B cell (primary cell): ENCODE data around the gene FHIT. TPM values are rescaled to one million over a fixed set of nuclear protein-coding genes. Genes with fewer than 3 reads are reported as not detected.

Experiments
- ATAC-seq: fragments of 200-7000 bp; cut with Tn5 transposase; one replicate; pipeline ENCODE4 v1.10.0; 2021; ENCODE audit warnings: low read depth, mild to moderate bottlenecking, moderate number of reproducible peaks, moderate library complexity
- CTCF ChIA-PET: fragments of 350-600 bp; sonication (Branson Sonifier 250); formaldehyde crosslinking; loops from one replicate; lab custom pipeline; 2021; ENCODE audit warnings: antibody characterized with exemption, inconsistent platforms; lab: Charles Lee
- POLR2A ChIA-PET: fragments of 350-600 bp; sonication (Branson Sonifier 250); formaldehyde crosslinking; loops from one replicate; lab custom pipeline; 2021; ENCODE audit warnings: antibody characterized with exemption; lab: Charles Lee
- DNase-seq: peaks from one replicate; pipeline ENCODE4 v3.0.0; 2013
- H2AFZ ChIP-seq: 2 replicates; pipeline ENCODE4 v1.6.1; 2012; ENCODE audit warnings: mild to moderate bottlenecking, low read depth, low read length; ENCODE audit not compliant: insufficient read depth, poor library complexity, severe bottlenecking
- H3K27ac ChIP-seq, 2 donors: 1 replicate in 1 of 2; 2 replicates in 1 of 2; pipeline ENCODE4 v1.5.1; 2012 to 2013; ENCODE audit warnings: low read length in 2 of 2, mild to moderate bottlenecking in 2 of 2, moderate library complexity in 1 of 2
- H3K27me3 ChIP-seq, 4 experiments: fragments of 200-600 bp in 1 of 4; sonication (generic) in 1 of 4; replicated peaks in 1 of 4; 1 replicate in 2 of 4; 2 replicates in 2 of 4; pipeline versions ENCODE4 v1.6.1 to v1.7.0; 2013 to 2016; ENCODE audit warnings: low read length in 3 of 4, mild to moderate bottlenecking in 2 of 4, mixed read lengths in 1 of 4, moderate library complexity in 1 of 4; ENCODE audit not compliant: insufficient read depth in 4 of 4, control insufficient read depth in 3 of 4; ENCODE audit errors: control extremely low read depth in 1 of 4
- H3K36me3 ChIP-seq, 2 experiments: replicated peaks in 1 of 2; 1 replicate in 1 of 2; 2 replicates in 1 of 2; pipeline versions ENCODE4 v1.6.1 to v1.7.1; 2013; ENCODE audit warnings: low read length in 1 of 2; ENCODE audit not compliant: insufficient read depth in 2 of 2, control insufficient read depth in 1 of 2; ENCODE audit errors: control extremely low read depth in 1 of 2, extremely low read depth in 1 of 2
- H3K4me1 ChIP-seq, 2 donors: fragments of 200-600 bp in 1 of 2; sonication (generic) in 1 of 2; 1 replicate in 1 of 2; 2 replicates in 1 of 2; pipeline versions ENCODE4 v1.5.1 to v1.6.1; 2013 to 2017; ENCODE audit warnings: low read length in 2 of 2; ENCODE audit not compliant: control insufficient read depth in 2 of 2, insufficient read depth in 2 of 2
- H3K4me2 ChIP-seq: replicated peaks from 2 replicates; pipeline ENCODE3; 2012; ENCODE audit warnings: mild to moderate bottlenecking, low read depth, low read length; ENCODE audit not compliant: poor library complexity, severe bottlenecking
- H3K4me3 ChIP-seq, 5 experiments: fragments of 200-600 bp in 1 of 5; sonication (generic) in 1 of 5; 1 replicate in 3 of 5; 2 replicates in 2 of 5; pipeline versions ENCODE4 v1.5.1 to v1.7.0; 2011 to 2016; ENCODE audit warnings: low read length in 4 of 5, mild to moderate bottlenecking in 4 of 5, low read depth in 2 of 5, control low read depth in 1 of 5, moderate library complexity in 1 of 5; ENCODE audit not compliant: insufficient read depth in 1 of 5; ENCODE audit errors: control extremely low read depth in 1 of 5, extremely low read depth in 1 of 5
- H3K79me2 ChIP-seq: fragments of 200-600 bp; sonication (generic); one replicate; pipeline ENCODE4 v1.6.0; 2016; ENCODE audit warnings: low read length; ENCODE audit not compliant: control insufficient read depth, insufficient read depth
- H3K9ac ChIP-seq: fragments of 200-600 bp; sonication (generic); 2 replicates; pipeline ENCODE4 v1.6.1; 2017; ENCODE audit warnings: mild to moderate bottlenecking, low read length, moderate library complexity
- H3K9me3 ChIP-seq, 3 donors: one replicate each; pipeline versions ENCODE4 v1.6.1 to v1.7.1; 2013; ENCODE audit warnings: low read length in 2 of 3; ENCODE audit not compliant: control insufficient read depth in 2 of 3, insufficient read depth in 1 of 3; ENCODE audit errors: control extremely low read depth in 1 of 3
- H4K20me1 ChIP-seq: 2 replicates; pipeline ENCODE4 v1.6.0; 2012; ENCODE audit warnings: mild to moderate bottlenecking, low read length; ENCODE audit not compliant: insufficient read depth, control insufficient read depth, poor library complexity, severe bottlenecking
- H3K27ac Mint-ChIP-seq: one replicate; pipeline ENCODE4 v1.8.0; 2021; ENCODE audit warnings: mixed read lengths
- H3K27me3 Mint-ChIP-seq: one replicate; pipeline ENCODE4 v1.8.0; 2021; ENCODE audit warnings: mixed read lengths
- H3K4me1 Mint-ChIP-seq: one replicate; pipeline ENCODE4 v1.8.0; 2021; ENCODE audit warnings: mixed read lengths
- H3K4me3 Mint-ChIP-seq: one replicate; pipeline ENCODE4 v1.8.0; 2021; ENCODE audit warnings: mixed read lengths
- H3K9me3 Mint-ChIP-seq: one replicate; pipeline ENCODE4 v1.8.0; 2022; ENCODE audit warnings: mixed read lengths; ENCODE audit not compliant: insufficient read depth
- EZH2 ChIP-seq: IDR thresholded peaks from 2 replicates; pipeline ENCODE4 v1.6.1; 2012; ENCODE audit warnings: borderline replicate concordance, low read depth, mild to moderate bottlenecking, moderate library complexity, low read length; ENCODE audit not compliant: insufficient read depth, poor library complexity, severe bottlenecking
- WGBS: methylation state at CpG from one replicate; pipeline ENCODE4 v1.1.5; 2013; ENCODE audit warnings: missing lambda C conversion rate; ENCODE audit not compliant: insufficient coverage; 5-methylcytosine and 5-hydroxymethylcytosine counted together
- intact Hi-C: fragments of 100-400 bp; cut with micrococcal nuclease; formaldehyde crosslinking; loops from one replicate; pipeline ENCODE4 v1.10.0; 2022
- polyA plus RNA-seq: library from polyadenylated mRNA; depleted of rRNA; stranded (reverse); fragments of >200 nt; gene quantifications from 2 replicates; pipeline ENCODE4 v1.2.3, GENCODE V29; 2012
- total RNA-seq, 2 donors: library from RNA; stranded (reverse); fragments of 120-200 nt in 1 of 2; gene quantifications; 1 replicate in 1 of 2; 2 replicates in 1 of 2; pipeline versions ENCODE4 v1.2.3 to v1.2.4, GENCODE V29; 2013 to 2022
- TF ChIP-seq, protein P1 (sequence below): fragments of 200-600 bp; IDR thresholded peaks from one replicate; pipeline ENCODE4 v1.8.0; 2022; ENCODE audit warnings: antibody characterized with exemption, mild to moderate bottlenecking

FHIT gene
- total and polyA plus RNA-seq, 2 donors (not counting 1 experiment from before 2014, with no cell fraction given), result 1.7 to 7.8 TPM

DNA sequence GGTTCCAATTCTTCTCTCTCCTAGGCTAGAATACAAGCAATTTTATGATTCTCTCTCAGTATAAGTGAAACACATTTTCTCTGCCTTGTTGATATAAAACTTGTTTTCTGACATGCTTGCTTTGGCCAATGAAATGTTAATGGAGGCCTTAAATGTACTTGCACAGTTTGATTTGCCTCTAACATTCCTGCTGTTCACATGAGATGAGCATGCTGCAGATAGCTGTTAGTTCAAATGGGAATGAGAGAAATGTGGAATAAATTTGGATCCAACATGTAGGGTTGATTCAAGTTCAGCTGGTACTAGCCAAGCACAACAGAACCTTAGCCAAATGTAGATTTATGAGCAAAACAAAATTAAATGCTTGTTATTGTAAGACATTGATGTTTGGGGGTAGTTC lies 32.6 kb upstream of the FHIT start:
- no peak overlapping the region for H3K4me3 Mint-ChIP-seq
- Histone ChIP-seq H3K4me3 (no peak overlapping the region), H3K4me2 (no peak overlapping the region), H3K9me3 (no peaks in the 10 kb centered on the region), H3K9ac (no peak overlapping the region), H4K20me1 (no peaks in the 10 kb centered on the region), H3K79me2 (no peaks in the 10 kb centered on the region), H2AFZ (no peak overlapping the region), H3K36me3 (no peaks in the 10 kb centered on the region), H3K27ac (no peak overlapping the region), H3K4me1 (no peaks in the 10 kb centered on the region), H3K27me3 (no peaks in the 10 kb centered on the region)
- no peaks in the 10 kb centered on the region for H3K4me1 Mint-ChIP-seq
- no peak overlapping the region for H3K27ac Mint-ChIP-seq
- no peaks in the 10 kb centered on the region for H3K9me3 Mint-ChIP-seq
- ATAC-seq, result no peak
- intact Hi-C loops, result no loop called here
- peaks cover 9% of the 10 kb centered on the region for H3K27me3 Mint-ChIP-seq
- CTCF ChIA-PET, result no interaction called here
- POLR2A ChIA-PET, result no interaction called here
- TF ChIP-seq, protein P1, sequence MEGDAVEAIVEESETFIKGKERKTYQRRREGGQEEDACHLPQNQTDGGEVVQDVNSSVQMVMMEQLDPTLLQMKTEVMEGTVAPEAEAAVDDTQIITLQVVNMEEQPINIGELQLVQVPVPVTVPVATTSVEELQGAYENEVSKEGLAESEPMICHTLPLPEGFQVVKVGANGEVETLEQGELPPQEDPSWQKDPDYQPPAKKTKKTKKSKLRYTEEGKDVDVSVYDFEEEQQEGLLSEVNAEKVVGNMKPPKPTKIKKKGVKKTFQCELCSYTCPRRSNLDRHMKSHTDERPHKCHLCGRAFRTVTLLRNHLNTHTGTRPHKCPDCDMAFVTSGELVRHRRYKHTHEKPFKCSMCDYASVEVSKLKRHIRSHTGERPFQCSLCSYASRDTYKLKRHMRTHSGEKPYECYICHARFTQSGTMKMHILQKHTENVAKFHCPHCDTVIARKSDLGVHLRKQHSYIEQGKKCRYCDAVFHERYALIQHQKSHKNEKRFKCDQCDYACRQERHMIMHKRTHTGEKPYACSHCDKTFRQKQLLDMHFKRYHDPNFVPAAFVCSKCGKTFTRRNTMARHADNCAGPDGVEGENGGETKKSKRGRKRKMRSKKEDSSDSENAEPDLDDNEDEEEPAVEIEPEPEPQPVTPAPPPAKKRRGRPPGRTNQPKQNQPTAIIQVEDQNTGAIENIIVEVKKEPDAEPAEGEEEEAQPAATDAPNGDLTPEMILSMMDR, result no peak
- no peak for TF ChIP-seq EZH2
- no peak for DNase-seq

DNA sequence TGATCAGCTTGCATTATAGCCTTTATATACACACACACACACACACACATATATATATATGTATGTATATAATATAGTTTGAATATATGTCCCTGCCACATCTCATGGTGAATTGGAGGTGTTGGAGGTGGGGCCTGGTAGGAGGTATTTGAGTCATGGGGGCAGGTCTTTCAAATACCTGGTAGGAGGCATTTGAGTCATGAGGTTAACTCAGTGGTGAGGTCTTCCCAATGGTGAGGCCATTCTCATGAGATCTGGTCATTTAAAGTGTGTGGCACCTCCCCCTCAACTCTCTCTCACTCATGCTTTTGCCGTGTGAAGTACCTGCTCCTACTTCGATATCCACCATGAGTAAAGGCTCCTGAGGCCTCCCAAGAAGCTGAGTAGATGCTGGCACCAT lies 27.5 kb upstream of the FHIT start:
- no peak for TF ChIP-seq EZH2
- TF ChIP-seq, protein P1, result no peak
- no peak overlapping the region for H3K4me3 Mint-ChIP-seq
- H3K4me1 Mint-ChIP-seq, result no peaks in the 10 kb centered on the region
- ATAC-seq (no peak), DNase-seq (no peak)
- ChIA-PET POLR2A (no interaction called here), CTCF (no interaction called here)
- WGBS, result 60% methylated on average over 1 of the region's 2 CpGs
- intact Hi-C loops, result no loop called here
- no peak overlapping the region for H2AFZ ChIP-seq
- no peak overlapping the region for H3K4me3 ChIP-seq
- no peaks in the 10 kb centered on the region for H3K4me1 ChIP-seq
- H4K20me1 ChIP-seq, result no peaks in the 10 kb centered on the region
- H3K36me3 ChIP-seq, result no peaks in the 10 kb centered on the region
- H3K9me3 ChIP-seq, result no peaks in the 10 kb centered on the region
- no peaks in the 10 kb centered on the region for H3K27me3 ChIP-seq
- no peak overlapping the region for H3K9ac ChIP-seq
- H3K9me3 Mint-ChIP-seq, result no peaks in the 10 kb centered on the region
- H3K4me2 ChIP-seq, result no peak overlapping the region
- H3K27me3 Mint-ChIP-seq, result peaks cover 8% of the 10 kb centered on the region
- H3K79me2 ChIP-seq, result no peaks in the 10 kb centered on the region
- no peak overlapping the region for H3K27ac ChIP-seq
- no peak overlapping the region for H3K27ac Mint-ChIP-seq
